Measurements from ENCODE around the gene SLC46A1. TPM values are rescaled to one million over a fixed set of nuclear protein-coding genes. Genes with fewer than 3 reads are reported as not detected.

The SLC46A1 gene
- total RNA-seq, 1 donor from 2014 or later = 2.3 TPM

DNA sequence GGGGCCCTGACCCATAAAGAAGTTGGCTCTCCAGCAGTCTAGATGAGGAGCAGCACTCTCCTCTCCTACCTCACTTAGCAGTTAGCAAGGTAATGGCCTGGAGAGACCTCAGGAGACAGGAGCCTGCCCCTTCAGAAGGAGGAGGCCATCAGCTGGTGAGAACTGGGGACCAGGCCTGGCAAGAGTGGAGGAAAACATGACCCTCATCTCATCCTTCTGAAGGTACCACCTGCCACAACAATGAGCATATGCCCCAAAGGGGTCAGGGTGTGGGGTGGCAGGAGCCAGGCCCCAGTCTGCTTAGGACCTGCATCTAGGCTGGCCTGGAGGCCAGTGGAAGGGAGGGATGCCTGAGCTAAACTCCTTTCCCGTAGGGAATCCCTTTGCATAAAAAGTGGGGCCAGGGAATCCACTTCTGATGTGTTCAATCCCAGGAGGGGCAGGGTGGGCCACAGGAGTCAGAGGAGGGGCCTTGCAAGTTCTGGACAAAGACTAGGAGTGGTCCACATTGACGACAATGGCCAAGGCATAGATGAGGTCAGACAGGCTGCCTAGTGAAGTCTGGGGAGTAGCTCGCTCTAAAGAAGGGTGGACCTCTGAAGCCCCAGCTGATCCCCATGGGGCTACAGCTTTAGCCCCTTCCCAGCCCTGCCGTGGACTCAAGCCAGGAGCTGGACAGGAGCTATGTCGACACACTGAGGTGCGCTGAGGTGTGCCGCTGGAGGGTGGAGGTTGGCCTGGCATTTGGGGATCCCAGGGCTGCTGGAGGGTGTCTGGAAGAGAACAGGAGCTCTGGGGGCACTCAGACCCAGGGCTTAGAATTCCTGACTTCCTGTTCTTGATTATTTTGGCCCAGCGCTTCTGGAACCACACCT is 42.0 kb downstream of the SLC46A1 start:
- intact Hi-C loops (cut with micrococcal nuclease) = no loop called here

DNA sequence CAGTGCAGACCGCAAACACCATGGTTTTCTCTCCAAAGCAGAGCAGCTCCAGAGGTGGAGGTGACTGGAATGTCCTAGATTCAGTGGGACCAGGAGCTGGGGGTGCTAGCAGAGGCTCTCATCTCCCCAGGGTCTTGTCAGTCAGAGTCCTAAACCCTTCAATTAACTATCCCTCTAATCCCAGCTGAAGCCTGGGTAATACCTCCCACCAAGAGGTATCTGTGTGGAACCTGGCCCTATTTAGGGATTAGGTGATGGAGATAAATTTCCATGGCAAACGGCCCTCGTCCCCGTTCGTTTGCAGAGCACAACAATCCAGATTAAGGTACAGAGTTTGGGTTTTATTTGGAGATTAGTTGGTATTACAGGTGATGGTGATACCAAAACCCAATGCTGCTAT is 42.8 kb downstream of the SLC46A1 start:
- intact Hi-C loops (cut with micrococcal nuclease) = no loop called here

DNA sequence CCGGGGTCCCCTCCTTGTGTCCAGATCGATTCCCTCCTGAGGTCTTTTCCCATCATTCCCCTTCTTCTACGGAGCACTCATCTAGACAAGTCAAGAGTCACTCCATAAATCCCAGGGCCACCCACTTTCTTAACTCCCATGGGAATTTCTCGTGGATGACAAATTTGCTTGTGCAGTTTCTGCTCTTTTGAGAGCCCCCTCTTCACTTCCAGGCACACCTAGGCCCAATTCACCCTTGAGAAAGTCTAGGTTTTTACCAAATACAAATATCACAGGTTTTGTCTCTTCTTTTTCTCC is 48.2 kb downstream of the SLC46A1 start:
- intact Hi-C loops (cut with micrococcal nuclease) = loop anchor here (1.0 to 5.0 kb wide), 10 partner anchors 13 to 595 kb away; partner anchors contain the start of genes IFT20, SARM1, SPAG5 and TMEM97

DNA sequence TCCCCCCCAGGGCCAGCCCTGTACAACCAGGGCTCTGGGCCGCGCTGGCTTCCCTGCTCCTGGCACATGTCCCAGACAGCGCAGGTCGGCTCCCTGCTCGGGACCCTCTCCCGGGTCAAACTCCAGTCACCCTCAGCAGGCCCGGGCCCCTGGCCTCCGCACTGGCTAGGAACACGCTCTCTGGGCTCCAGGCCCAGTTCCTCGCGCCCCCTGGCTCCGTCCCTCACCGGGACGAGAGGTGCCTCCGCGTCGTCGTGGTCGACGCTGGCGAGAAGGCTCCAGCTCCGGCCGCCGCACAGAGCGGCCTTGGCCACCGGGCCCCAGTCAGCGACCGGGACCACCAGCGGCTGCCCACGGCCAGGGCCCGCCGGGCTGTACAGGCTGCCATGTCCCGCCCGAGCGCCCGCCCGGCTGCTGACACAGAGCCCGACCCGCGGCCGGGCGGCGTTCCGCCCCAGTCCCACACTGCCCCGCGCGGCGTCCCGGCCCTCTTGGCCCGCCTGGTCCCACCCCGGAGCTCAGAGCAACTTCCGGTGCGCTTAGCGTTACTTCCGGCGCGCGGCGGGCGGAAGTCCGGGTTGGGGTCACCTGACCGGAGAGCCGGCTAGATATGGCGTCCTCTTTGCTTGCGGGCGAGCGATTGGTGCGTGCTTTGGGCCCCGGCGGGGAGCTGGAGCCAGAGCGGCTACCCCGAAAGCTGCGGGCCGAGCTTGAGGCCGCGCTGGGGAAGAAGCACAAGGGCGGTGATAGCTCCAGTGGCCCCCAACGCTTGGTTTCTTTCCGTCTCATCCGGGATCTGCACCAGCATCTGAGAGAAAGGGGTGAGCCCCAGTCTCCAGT is 48.7 kb downstream of the SLC46A1 start, which contains the start of gene POLDIP2:
TSS of gene POLDIP2 (minus strand) at position 467 of the 840 bp plus-strand sequence. CDS start at position 388, 79 bp downstream.
- intact Hi-C loops (cut with micrococcal nuclease) = loop anchor here (1.0 to 5.0 kb wide), 10 partner anchors 14 to 596 kb away; partner anchors contain the start of genes IFT20, SARM1, SPAG5 and TMEM97

DNA sequence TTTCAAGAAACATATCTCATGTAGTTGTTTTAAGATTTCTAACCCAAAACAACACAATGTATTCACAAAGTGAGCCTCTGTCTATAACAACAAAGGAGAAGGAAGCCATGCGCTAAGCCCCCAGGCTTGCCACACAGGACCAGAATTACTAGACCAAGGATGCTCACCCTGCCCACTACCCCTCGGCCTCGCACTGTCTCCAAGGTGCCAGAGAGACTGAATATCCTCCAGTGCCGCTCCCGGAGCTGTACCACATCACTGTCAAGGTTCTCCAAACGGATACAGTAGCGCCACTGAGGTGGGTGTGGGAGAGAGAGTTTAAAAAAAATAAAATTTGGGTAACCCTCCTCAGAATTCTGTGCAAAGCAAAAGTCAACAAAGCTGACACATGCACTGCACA is 55.7 kb downstream of the SLC46A1 start:
- intact Hi-C loops (cut with micrococcal nuclease) = no loop called here

DNA sequence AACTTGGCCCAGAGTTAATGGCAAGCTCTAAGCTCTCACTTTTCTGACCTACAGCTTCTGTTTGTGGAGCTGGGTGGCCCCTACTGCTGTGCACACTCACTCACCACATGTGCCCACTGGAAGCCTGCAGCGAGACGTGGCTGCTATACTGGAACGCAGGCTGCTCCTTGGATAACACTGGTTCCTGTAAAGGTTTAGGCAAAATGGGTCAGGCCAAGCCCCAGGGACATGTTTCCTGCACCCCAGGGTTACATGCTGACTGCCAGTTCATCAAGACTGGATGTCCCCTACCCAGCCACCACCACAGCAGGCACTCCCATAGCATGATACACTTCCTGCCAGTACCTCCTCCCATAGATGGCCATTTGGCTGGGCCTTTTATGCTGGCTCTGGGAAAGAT is 57.0 kb downstream of the SLC46A1 start:
- intact Hi-C loops (cut with micrococcal nuclease) = no loop called here

DNA sequence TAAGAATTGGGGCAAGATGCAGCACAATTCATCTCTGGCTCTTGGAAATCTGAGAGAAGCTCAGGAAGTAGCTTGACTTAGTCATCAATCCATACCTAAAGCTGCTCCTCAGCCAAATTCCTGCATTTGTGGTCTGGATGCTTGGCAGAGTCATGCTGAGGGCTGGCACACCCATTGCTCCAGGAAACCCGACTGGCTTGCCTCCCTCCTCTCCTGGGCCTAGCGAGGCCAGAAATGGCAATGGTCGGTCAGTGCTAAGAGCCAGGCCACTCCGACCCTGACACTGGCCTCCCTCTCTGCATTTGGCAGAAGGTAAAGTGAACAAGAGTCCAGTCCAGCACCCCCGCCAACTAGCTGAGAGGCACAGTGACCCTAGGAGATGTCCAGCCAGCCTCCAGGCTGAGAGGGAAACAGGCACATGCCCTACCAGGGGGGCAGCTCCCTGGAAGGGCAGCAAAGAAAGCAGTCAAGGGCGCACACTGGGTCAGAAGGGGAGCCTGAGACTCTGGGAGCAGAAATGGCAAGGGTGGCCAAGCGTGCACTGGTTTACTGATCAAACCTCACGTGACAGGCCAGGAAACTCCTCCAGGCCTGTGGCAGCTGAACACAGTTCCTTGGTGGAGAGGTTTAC is 58.6 kb downstream of the SLC46A1 start:
- intact Hi-C loops (cut with micrococcal nuclease) = no loop called here

DNA sequence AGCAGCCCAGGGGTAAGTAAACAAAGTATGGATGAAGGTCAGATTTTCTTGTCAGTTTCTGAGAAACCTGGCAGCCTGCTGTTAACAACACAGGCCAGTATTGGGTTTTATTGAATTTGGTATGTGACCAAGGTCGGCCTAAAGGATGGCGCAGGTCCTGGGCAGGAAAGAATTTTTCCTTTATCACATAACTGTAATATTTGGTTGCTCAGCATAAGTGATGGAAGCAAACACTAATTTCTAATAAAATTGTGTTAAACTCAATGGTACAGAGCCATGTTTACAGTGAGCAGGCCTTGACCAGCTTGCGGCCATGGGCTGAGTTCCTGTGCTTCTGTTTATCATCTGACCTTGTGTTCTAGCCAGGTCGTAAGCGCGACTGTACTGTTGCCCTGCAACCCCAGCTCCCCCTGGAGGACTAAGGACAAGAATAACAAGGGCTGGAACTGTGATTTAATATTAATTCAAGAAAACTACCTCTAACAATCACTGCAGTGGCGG is 59.2 kb downstream of the SLC46A1 start:
- intact Hi-C loops (cut with micrococcal nuclease) = no loop called here

DNA sequence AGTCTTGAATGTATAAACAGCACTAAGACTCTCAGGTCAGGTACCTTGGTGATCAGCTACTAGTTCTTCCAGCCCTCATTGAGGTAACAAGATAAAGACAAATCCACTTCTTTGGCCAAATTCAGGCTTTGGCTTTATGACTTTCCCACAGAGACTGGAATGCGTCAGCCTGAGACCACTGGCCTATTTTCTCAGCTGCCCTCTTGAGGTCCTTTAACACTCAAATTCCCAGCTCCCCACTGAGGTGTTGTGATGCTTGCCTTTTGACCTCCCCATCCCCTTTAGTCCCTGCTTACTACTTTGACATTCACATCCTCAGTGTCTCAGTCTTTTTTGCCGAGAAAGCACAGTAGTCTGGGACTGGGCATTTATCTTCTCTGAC is 59.8 kb downstream of the SLC46A1 start:
- intact Hi-C loops (cut with micrococcal nuclease) = no loop called here

DNA sequence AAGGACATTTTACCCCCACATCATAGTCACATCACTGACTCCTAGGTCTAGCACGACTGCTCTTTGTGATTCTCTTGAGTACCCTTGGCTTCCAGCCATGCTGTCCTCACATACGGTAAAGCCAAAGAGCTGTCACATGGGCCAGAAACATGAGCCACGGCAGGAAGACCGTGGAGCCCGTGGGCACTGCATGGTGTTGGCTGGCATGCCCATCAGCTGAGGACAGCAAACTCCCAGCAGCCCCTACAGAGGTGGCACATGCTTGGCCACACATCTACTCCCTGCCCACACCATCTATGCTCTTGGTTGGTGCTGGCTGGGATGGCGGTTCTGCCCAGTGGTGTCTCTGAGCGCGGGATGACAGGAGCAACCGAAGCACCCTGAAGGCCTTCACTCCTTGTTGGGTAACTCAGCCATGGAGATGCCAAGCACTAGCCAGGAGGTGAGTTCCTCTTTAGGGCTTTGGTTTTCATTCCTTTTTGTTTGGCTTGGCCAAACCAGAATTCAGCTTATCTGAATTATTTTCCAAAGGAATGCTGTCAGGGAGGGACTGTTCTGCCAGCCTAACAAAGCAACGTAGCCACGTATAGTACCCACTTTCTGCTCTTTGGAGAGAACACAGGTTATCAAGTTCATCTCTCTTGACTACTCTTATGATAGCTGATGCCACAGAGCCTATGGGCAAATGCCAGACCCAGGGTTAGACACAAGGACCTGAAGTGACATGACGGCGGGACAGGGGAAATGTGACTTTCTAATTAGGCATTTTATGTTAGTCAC is 60.4 kb downstream of the SLC46A1 start:
- intact Hi-C loops (cut with micrococcal nuclease) = no loop called here

Other genes with a start within 250 kb of the SLC46A1 start
- gene TMEM97, start 87.0 kb downstream of the SLC46A1 start, total RNA-seq = 26.9 and 30.3 TPM in 2 replicates
- gene IFT20, start 70.7 kb downstream of the SLC46A1 start, total RNA-seq = 23.4 and 23.6 TPM in 2 replicates
- gene TNFAIP1, start 70.5 kb downstream of the SLC46A1 start, total RNA-seq = 26.9 and 32.4 TPM in 2 replicates
- gene POLDIP2, start 48.7 kb downstream of the SLC46A1 start, total RNA-seq = 68.3 and 70.8 TPM in 2 replicates
- not detected in 2 replicates for gene SEBOX, start 41.0 kb downstream of the SLC46A1 start, total RNA-seq
- gene VTN, start 35.9 kb downstream of the SLC46A1 start, total RNA-seq = 0.12 and 0.41 TPM in 2 replicates
- gene SARM1, start 34.5 kb downstream of the SLC46A1 start, total RNA-seq = 29.1 and 29.8 TPM in 2 replicates
- not detected in 2 replicates for gene SLC13A2, start 67.4 kb upstream of the SLC46A1 start, total RNA-seq
- gene FOXN1, start 100.1 kb upstream of the SLC46A1 start, total RNA-seq = not detected in 2 replicates
- 138 and 160 TPM in 2 replicates for gene UNC119, start 146.4 kb upstream of the SLC46A1 start, total RNA-seq
- 71.9 and 73.6 TPM in 2 replicates for gene PIGS, start 165.3 kb upstream of the SLC46A1 start, total RNA-seq
- 142 and 146 TPM in 2 replicates for gene ALDOC, start 170.7 kb upstream of the SLC46A1 start, total RNA-seq
- gene SPAG5, start 192.8 kb upstream of the SLC46A1 start, total RNA-seq = 96.4 and 101 TPM in 2 replicates
- gene RSKR, start 208.0 kb upstream of the SLC46A1 start, total RNA-seq = 31.8 and 32.1 TPM in 2 replicates
- gene BLTP2, start 238.9 kb upstream of the SLC46A1 start, total RNA-seq = 162 and 172 TPM in 2 replicates

All from T-helper 1 cell treated with Interleukin-12 subunit alpha and Interleukin-12 subunit beta and Interleukin-4 antibody, amounts not matched to agents 30 ng/mL and 1 ng/mL, for 36 hours (primary cell).